NK-92 treated with Interleukin-12 subunit alpha and Interleukin-12 subunit beta, amount 100 ng/mL, for 24 hours (cell line): ENCODE measurements around the gene AMIGO3.
"Not testable (repeated sequence)": the region's sequence is repeated elsewhere in the genome, so short reads cannot be mapped to it uniquely, and the experiment has no call there.

Source experiments
- DNase-seq: peaks from one replicate; lab custom pipeline; 2025; lab: John Stamatoyannopoulos, UW

Gene AMIGO3

DNA sequence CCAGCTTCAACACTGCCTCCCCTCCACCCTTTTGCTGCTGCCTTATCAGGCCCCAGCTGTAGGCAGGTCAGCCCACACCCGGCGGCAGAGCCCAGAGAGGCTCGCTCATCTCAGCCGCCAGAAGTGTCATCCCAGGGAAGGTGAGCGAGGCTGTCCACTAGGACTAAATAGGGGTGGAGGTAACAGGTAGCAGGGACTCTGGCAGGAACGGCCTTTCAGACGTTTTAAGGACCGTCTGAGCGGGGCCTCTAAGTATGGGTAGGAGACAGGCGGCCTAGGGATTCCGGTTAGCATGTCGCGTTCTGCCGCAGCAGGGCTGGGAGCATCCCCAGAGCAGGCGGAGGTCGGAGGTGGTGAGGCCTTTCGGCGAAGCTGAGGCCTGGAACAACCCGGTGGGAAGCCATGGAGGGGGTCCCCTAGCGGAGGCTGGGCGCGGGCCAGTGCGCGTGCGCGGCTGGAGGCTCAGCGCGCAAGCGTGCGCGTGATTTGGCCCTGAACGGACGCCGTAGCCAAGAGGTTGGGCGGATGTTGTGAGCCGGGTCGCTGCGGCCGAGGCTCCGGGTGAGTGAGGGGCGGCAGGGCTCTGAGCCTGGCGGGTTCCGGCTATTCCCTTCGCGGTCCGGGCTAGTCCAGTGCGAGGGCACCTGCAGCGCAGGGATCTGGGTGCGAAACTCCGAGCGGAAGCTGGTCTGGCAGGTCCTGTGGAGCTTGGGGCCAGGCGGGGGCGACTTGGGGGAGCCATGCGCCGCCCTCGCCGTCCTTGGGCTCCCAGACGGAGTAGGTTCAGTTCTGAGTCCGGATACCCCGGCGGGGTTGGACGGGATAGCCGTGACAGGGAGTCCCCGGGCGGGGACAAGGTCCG, 30.2 kb downstream of the AMIGO3 start, which contains the start of the genes MST1 and RNF123:
Gene MST1 (minus strand): TSS at position 429 of the 862 bp plus-strand sequence. CDS start 783 bp downstream, outside the sequence.
Gene RNF123 (plus strand): TSS at position 512 of the 862 bp plus-strand sequence. CDS start 1,609 bp downstream, outside the sequence.
- no peak for DNase-seq

DNA sequence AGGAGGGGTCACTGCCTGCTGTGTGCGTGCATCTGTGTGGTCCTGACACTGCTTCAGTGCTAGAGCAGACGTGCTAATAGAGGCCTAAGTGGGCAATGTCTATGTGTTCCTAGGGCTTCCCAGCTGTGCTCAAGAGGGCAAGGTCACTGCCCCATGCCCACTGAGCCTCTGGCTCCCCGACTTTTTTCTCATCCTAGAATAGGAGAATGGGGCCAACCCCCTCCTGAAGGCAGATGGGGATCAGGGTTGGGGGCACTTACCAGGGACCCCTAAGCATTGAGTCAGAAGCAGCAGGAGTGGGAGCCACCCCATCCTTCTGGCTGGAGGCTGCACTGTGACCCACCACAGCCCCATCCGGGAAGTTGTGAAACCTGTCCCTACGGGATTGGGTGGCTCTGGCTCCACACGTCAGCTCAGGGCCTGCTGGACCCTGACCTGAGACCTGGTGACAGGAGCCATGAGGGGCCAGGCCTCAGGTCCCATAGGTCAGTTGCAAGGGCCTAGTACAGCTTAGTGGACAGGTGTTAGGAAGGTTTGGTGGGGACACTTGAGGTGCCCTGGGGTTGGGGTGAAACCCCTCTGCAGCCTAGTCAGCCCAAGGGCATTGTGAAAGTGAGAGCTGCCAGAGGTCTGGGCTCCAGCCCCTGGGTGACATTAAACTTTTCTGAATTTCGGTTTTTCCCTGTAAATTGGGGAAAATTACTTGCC, 31.0 kb downstream of the AMIGO3 start:
- not testable (repeated sequence) for DNase-seq

DNA sequence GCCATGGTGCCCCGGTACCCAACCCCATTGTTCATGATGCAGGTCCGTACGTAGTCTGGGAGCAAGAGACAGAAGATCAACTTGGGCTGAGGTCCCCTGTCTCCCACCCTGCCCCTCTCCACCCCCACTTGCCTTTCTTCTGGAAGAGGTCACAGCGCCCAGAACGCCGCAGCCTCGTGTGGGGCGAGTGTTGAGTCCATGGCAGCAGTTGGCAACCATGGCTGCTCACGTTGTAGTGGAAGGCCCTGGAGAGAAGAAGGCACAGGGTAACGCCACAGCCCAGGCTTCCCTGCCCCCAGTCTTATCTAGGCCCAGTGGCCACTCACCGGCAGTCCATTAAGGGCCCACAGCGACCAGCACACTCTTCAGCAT, 32.1 kb downstream of the AMIGO3 start:
- DNase-seq: not testable (repeated sequence)

DNA sequence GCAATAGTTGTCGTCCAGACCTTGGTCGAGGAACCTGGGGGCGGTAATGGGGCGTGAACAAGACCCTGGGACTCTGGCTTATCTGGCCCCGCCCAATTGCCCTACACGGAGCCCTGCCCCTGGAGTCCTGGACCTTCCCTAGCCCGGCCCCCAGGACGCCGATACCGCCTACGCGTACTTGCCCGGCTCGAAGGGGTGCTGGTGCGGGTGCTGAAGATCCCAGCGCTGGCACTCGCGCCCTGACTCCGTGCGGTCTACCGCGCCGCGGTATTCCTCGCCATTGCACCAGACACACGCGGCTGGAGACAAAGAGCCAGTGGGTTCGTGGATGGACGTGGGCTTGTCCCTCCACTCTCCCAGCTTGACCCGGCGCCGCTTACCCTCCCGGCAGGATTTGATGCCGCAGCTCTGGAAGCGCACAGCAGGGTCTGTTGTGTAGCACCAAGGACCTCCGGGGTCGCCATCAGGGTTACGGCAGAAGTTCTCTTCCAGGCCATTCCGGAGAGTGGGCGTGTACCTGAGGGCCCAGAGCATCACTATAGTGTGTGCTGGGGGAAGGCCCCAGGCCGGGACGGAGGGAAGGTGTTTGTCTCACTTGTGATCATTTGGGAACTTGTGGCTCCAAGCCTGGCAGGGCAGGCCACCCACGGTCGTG, 32.6 kb downstream of the AMIGO3 start:
- DNase-seq: not testable (repeated sequence)

DNA sequence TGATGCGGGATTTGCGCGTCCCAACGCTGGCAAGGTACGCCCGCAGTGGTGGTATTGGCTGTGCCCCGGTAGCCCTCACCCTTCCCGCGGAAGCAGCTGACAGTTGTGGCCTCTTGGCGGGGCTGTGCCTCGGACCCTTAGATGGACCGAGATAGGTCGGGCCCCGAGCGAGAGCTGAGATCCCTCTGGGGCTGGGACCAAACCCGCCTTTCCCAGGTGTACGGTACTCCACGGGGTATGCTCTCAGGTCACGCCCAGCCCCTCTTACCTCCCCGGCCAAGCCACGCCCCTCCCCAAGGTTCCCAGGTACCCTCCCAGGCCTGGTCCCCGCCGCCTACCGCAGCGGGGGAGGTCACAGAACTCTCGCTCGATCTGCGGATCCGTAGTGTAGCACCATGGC, 33.1 kb downstream of the AMIGO3 start:
- DNase-seq: not testable (repeated sequence)

DNA sequence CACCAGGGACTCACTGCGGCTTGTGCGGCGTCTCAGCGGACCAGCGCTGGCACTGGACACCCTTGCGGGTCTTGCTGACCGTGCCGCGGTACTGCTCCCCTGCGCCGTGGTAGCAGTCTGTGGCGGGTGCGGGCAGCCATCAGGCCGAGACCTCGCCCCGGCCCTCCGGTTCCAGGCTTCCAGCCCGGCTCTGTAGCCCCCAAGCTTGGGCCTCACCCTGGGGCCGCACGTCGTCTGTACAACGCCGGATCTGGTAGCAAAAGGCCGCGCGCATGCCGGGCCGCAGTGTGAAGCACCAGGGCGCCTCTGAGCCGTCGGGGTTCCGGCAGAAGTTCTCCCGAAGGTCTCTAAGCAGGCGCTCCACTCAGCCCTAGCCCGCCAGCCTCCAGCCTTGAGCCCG, 33.6 kb downstream of the AMIGO3 start:
- not testable (repeated sequence) for DNase-seq

DNA sequence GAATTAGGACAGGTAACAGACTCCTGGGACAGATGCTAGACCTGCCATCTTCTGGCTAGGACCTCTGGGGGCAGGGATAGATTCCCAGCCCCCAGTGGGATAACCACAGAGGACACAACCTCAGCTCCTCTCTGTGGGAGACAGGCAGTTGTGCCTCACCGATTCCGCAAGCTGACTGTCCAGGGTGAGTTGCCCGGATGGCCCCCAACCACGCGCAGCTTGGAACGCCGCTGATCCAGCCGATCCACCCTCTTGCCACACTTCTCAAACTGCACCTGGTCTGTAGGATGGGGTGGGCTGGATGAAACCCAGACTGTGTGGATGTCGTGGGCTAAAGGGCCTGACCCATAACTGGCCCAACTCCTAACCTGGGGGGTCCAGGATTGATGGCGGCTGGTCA, 34.4 kb downstream of the AMIGO3 start:
- DNase-seq: not testable (repeated sequence)

DNA sequence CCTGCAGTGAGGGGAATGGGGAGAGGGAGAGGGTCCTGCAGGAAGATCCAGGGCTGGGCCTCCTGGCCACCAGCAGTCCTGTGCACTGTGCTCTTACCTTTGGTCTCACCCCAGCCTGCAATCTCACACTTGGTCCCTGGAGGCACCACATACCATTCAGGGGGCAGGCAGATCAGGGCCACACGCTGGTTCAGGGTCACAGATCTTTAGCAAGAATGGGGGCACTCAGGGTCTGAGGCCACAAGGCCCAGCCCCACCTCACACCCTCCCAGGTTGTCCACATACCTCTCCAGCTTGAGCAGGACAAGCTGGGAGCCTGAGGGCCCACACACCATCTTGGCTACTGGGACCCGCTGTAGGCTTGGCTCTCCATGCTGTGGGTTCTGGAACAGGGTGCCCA, 35.0 kb downstream of the AMIGO3 start:
- DNase-seq: not testable (repeated sequence)

DNA sequence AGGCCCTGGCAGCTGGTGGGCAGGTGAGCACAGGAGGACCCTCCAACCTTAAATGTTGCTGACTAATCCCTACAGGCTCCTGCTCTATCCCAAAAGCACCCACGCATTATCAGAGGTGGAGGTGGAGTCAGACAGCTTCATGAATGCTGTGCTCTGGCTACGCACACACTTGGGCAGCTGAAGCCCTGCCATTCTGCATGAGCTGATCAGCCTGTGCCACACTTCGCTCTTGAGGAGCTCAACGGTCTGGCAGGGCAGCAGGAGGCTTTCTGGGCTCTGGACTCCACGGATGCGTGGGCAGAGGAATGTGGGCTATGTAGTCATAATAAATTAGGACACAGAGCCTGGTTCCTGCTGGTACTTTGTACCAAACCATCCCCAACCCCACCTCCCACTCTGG, 36.3 kb downstream of the AMIGO3 start:
- no peak for DNase-seq

DNA sequence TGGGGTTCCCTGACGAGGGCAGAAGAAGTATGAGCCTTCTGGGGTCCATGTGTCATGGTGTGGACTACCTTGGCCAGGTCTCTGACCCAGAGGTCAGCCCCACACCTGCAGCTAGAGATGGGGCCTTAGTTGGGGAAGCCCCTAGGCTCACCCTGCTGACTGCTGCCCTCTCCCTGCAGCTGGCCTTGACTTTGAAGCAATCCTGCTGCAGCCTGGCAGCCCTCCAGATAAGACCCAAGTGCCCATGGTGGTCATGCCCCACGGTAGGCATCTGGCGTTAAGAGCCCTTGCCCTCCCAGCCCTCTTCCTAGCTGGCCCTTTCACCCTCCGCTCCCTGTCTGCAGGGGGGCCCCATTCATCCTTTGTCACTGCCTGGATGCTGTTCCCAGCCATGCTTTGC, 37.9 kb downstream of the AMIGO3 start:
- no peak for DNase-seq

DNA sequence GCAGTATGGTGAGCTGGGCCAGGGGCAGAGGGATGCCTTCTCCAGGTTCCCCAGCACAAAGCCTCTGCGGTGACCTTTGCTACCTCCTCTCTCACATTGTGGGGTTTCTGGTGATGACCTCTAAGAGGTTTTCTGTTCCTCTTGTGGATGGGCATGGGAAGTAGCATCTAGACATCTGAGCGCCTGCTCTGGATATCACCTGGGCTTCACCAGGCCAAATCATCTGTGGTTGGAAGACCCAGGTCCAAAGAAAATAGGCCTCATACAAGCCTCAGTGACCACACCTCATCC, 38.3 kb downstream of the AMIGO3 start:
- no peak for DNase-seq

DNA sequence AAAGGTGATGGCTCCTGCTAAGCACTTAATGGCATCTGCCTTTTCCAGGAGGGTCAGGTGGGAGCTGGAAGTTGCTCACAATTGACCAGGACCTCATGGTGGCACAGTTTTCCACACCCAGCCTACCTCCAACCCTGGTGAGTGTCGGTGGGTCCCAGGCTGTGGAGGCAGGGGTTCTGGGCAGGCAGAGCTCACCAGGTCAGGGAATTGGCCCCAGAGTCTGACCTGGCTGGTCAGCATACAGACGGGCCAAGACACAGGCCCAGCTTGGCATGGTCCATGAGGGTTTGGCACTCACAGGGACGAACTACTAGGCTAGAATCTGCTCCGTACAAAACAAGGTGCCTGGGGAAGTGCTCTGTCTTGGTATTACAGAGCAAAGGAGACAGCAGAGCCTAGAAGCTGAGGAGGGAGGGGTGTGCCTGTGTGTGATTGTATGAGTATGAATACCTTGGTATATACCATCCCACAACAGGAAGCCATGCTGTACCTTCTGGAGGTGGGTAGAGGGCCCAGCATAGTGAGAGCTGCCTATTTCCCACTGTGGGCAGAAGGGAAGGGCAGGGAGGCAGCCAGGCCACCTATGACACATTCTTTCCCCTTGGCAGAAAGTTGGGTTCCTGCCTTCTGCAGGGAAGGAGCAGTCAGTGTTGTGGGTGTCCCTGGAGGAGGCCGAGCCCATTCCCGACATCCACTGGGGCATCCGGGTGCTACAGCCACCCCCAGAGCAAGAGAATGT, 38.8 kb downstream of the AMIGO3 start:
- no peak for DNase-seq

DNA sequence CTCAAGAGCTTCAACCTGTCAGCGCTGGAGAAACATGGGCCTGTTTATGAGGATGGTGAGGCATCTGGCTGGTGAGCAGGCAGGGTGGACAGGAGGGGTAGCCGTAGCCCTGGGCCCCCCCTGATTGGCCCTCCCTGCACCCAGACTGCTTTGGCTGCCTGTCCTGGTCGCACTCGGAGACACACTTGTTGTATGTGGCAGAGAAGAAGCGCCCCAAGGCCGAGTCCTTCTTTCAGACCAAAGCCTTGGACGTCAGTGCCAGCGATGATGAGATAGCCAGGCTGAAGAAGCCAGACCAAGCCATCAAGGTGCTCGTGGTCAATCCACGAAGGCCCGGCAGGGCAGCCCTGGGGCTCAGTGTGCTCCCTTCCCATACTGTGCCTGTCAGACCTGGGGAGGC, 43.6 kb downstream of the AMIGO3 start:
- no peak for DNase-seq

DNA sequence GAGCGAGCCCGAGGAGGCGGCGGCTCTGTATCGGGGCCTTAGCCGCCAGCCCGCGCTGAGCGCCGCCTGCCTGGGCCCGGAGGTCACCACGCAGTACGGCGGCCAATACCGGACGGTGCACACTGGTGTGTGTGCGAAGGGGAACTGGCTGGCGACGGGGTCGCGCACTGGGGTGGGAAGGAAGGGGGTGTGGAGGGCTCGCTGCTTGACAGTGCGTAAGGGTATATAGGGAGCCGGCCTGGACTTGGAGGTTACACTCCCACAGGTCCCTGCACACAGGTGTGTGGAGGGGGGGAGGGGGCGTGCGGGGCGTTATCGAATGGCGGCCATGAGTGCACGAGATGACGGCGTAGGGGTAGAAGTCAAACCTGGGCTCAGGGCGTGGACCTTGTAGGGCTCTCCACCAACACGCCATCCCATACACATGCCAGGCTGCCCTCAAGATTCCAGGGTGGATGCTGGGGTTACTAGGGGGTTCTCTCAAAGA, 44.9 kb downstream of the AMIGO3 start:
- DNase-seq: no peak

DNA sequence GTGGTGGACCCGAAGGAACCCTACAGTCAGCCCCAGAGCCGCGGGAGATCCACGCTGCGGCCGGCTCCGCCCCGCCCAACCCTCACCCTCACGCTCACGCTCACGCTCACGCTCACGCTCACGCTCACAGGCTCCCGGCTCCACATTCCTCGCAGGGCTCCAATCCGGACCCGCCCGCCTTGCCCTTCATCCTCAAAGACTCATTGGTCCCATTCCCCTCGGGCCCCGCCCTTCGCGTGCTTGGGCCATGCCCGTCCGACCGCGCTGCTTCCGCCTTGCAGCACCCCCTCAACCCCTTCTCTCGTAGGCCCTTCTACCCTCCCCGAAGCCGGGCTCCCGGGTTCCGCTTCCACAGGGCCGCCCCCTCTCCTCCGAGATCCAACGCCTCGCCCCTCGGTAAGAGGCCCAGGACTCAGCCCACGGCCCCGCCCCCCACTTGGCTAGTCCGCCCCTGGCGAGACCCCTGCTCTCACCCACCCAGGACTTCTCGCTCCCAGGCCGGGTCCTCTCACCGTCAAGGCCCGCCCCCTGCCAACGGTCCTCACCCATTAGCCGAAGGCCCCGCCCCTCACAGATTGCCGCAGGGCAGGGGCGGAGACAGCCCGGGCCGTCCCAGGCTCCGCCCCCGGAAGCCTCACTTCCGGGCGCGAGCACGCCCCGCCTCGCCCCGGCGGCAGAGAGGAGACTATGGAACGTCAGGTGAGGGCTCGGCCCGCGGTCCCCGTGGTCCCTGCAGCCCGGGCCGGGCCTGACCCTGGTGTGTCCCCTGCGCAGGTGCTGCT, 45.6 kb downstream of the AMIGO3 start, which contains the start of gene APEH:
Gene APEH (plus strand): TSS at position 637 of the 782 bp plus-strand sequence. CDS start 51 bp downstream, at position 688.
- DNase-seq: no peak

DNA sequence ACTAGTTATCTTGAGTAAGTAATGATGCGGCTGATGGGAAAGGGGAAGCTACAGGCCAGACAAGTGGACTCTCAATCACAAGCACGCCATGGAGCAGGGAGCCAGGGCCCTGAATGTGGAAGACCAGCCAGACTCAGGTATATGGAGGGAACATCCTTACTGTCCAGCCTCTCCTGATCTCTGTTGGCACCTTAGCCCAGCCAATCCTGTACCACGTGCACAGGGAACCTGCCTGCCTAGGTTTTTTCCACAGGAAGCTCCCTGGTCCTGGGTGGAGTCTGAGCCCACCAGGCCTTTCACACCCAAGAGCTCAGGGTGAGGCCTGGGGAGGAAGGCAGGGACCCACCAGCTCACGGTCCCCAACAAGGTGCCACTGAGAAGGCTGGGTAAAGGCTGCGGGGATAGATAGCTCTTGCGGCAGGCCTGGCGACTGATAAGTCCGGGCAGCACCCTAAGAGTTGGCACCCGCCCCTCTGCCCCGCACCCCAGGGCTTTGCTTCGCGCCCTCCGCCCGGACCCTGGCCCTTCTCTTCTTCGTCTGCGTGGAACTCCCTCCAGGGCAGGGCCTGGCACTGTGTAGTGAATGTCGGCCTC, 46.3 kb downstream of the AMIGO3 start:
- no peak for DNase-seq

DNA sequence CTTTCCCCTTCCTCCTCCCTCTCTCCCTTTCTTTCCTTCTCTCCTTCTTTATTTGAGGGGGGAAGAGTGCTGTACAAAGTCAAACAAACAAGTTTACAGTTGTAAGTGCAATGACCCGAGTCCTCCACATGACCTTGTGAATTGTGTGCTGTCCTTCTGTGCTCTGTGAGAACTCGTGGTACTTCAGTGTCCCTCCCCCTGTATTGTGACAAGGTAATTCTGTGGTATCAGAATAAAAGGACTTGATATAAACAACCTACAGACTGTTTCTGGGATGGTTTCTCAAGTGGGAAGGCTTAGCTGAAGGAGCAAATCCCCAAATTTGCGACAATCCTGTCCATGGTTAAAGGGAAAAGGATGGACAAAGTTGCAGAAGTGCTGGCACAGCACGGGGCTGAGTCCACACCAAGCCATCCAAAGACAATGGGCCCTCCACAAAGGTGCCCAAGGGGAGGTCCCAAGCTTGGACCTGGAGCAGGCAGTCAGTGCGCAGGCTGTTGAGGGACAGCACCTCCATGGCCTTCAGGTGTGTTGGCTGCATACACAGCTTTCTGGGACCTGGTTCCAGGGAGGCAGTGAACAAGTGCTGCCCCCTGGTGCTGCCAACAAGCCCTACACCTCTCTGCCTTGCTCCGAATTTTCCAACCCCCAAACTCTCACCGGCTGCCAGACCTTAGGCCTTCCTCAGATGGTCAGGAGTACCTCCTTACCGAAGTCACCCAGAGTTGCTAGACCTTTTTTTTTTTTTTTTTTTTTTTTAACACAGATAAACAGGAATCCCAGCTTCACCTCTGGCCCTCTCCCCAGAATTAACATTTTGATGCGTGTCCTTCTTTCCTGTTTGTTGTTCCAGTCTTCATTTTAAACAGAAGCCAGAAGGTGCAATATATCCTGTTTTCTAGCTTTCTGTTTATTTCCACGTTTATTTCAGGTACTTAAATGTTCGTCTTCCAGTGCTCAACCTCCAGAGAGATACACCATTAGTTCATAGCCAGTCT, 47.9 kb downstream of the AMIGO3 start:
- no peak for DNase-seq

DNA sequence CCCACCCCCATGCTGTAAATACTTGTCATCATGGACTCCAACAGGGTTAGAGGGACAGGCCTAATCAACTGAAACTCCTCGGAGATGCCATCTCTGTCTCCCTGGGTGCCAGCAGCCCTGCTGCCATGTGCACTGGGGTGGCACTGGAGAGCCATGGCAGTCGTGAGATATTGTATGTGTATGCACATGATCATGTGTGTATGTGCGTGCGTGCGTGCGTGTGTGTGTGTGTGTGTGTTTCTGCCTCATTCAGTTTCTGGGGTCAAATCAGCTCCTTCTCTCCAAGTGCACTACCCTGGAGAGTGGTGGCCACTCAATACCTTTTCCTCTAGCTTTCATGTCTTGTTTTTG, 48.6 kb downstream of the AMIGO3 start:
- no peak for DNase-seq

DNA sequence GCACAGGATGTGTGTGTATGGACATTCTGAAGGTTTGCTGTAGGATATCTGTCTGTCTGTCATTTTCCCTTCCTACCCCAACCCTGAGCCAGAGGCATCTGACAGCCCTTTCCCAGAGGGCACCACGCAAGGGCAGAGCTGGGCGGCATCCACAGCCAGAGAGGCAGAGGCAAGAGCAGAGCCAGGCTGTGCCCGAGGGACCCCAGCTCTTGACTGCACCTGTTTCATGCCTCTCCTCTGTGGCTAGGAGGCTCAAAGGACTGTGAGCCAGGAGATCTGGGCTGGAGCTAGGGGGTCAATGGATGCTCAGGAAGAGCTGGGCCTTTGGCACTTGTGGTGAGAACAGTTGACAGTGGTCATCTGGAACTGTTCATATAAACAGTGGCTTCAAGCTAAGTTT, 50.1 kb downstream of the AMIGO3 start:
- no peak for DNase-seq
